Endodermal cell (in vitro differentiated cells): ENCODE data around the gene MLN. TPM values are rescaled to one million over a fixed set of nuclear protein-coding genes. Genes with fewer than 3 reads are reported as not detected.

Experiments
- DNase-seq: peaks from one replicate; pipeline ENCODE4 v3.0.0-alpha.2; 2017
- H3K27ac ChIP-seq: 2 replicates; pipeline ENCODE4 v1.5.1; 2013; ENCODE audit warnings: mild to moderate bottlenecking, low read depth, low read length, moderate library complexity
- H3K27me3 ChIP-seq: 2 replicates; pipeline ENCODE4 v1.6.1; 2013; ENCODE audit warnings: mild to moderate bottlenecking, low read length, moderate library complexity; ENCODE audit not compliant: insufficient read depth, control insufficient read depth, poor library complexity, severe bottlenecking
- H3K36me3 ChIP-seq: 2 replicates; pipeline ENCODE4 v1.7.0; 2013; ENCODE audit warnings: mild to moderate bottlenecking, low read length, moderate library complexity; ENCODE audit not compliant: control insufficient read depth, insufficient read depth
- H3K4me1 ChIP-seq: one replicate; pipeline ENCODE4 v1.7.0; 2013; ENCODE audit warnings: low read length; ENCODE audit not compliant: control insufficient read depth, insufficient read depth
- H3K4me3 ChIP-seq: 2 replicates; pipeline ENCODE4 v1.5.1; 2013; ENCODE audit warnings: mild to moderate bottlenecking, low read length, moderate library complexity
- H3K9ac ChIP-seq: 2 replicates; pipeline ENCODE4 v1.6.1; 2013; ENCODE audit warnings: mild to moderate bottlenecking, low read length, moderate library complexity; ENCODE audit not compliant: poor library complexity, severe bottlenecking; ENCODE audit errors: extremely low read depth
- H3K9me3 ChIP-seq: 2 replicates; pipeline ENCODE4 v1.6.1; 2013; ENCODE audit warnings: mild to moderate bottlenecking, low read length, moderate library complexity; ENCODE audit not compliant: control insufficient read depth
- H3K27ac Mint-ChIP-seq: 2 replicates; pipeline ENCODE4 v1.8.0; 2020; ENCODE audit warnings: mixed read lengths
- H3K27me3 Mint-ChIP-seq: 2 replicates; pipeline ENCODE4 v1.8.0; 2021; ENCODE audit warnings: mild to moderate bottlenecking, mixed read lengths; ENCODE audit not compliant: insufficient read depth
- H3K36me3 Mint-ChIP-seq: 2 replicates; pipeline ENCODE4 v1.8.0; 2020; ENCODE audit warnings: low read depth, mixed read lengths
- H3K4me1 Mint-ChIP-seq: 2 replicates; pipeline ENCODE4 v1.8.0; 2020; ENCODE audit warnings: mixed read lengths
- H3K4me3 Mint-ChIP-seq: 2 replicates; pipeline ENCODE4 v1.8.0; 2020; ENCODE audit warnings: mild to moderate bottlenecking, moderate library complexity, mixed read lengths
- H3K9me3 Mint-ChIP-seq: 2 replicates; pipeline ENCODE4 v1.8.0; 2020; ENCODE audit warnings: mild to moderate bottlenecking, mixed read lengths
- CTCF ChIP-seq: fragments of 200-600 bp; sonication (generic); conservative IDR thresholded peaks from 2 replicates; pipeline ENCODE4 v1.5.0; 2021; ENCODE audit warnings: antibody characterized with exemption, mild to moderate bottlenecking
- WGBS, 2 experiments: methylation state at CpG; one replicate each; pipeline versions ENCODE4 v1.1.5 to v1.1.7; 2013; ENCODE audit warnings: missing lambda C conversion rate in 2 of 2, mixed read lengths in 1 of 2; ENCODE audit not compliant: insufficient coverage in 1 of 2, insufficient read length in 1 of 2; 5-methylcytosine and 5-hydroxymethylcytosine counted together
- total RNA-seq, 2 donors: library from RNA; stranded (reverse); fragmentation: NEBNext Ultra II Directional in 1 of 2; extraction: Animal tissue kit (Norgen Biotek cat#: 25700) in 1 of 2; gene quantifications; 2 replicates in 1 of 2; 3 replicates in 1 of 2; pipeline ENCODE4 v1.2.1, GENCODE V29; 2021

Gene MLN
- total RNA-seq, 2 donors from 2014 or later: not detected

- Histone ChIP-seq H3K9ac (no peak overlapping the region), H3K4me1 (no peaks in the 10 kb centered on the region), H3K4me3 (no peak overlapping the region), H3K9me3 (no peaks in the 10 kb centered on the region), H3K27ac (no peak overlapping the region), H3K36me3 (no peaks in the 10 kb centered on the region), H3K27me3 (no peaks in the 10 kb centered on the region)
- no peaks in the 10 kb centered on the region for H3K36me3 Mint-ChIP-seq
- H3K4me1 Mint-ChIP-seq: peaks cover 10% of the 10 kb centered on the region
- no peak for TF ChIP-seq CTCF
- H3K27me3 Mint-ChIP-seq: no peaks in the 10 kb centered on the region
- no peak overlapping the region for H3K4me3 Mint-ChIP-seq
- DNase-seq: no peak
- no peaks in the 10 kb centered on the region for H3K9me3 Mint-ChIP-seq
- WGBS, 2 experiments: 84 to 100% methylated on average over 3 to 10 of the region's 10 CpGs
- no peak overlapping the region for H3K27ac Mint-ChIP-seq
Measured at GRCh38 chr6:33820243-33820642, 16.4 kb upstream of the MLN start.

GRCh38 chr6:33819021-33819420 is 15.2 kb upstream of the MLN start:
- H3K27me3 Mint-ChIP-seq: no peaks in the 10 kb centered on the region
- no peak overlapping the region for H3K4me3 Mint-ChIP-seq
- H3K9me3 Mint-ChIP-seq: no peaks in the 10 kb centered on the region
- Histone ChIP-seq H3K27ac (no peak overlapping the region), H3K9ac (no peak overlapping the region), H3K36me3 (no peaks in the 10 kb centered on the region), H3K27me3 (no peaks in the 10 kb centered on the region), H3K4me1 (no peaks in the 10 kb centered on the region), H3K9me3 (no peaks in the 10 kb centered on the region), H3K4me3 (no peak overlapping the region)
- peaks cover 10% of the 10 kb centered on the region for H3K4me1 Mint-ChIP-seq
- no peak for DNase-seq
- H3K36me3 Mint-ChIP-seq: no peaks in the 10 kb centered on the region
- 82 to 88% methylated on average over 3 to 4 of the region's 4 CpGs for WGBS, 2 experiments
- no peak overlapping the region for H3K27ac Mint-ChIP-seq
- TF ChIP-seq CTCF: no peak

- H3K27ac ChIP-seq: no peak overlapping the region
- Mint-ChIP-seq H3K9me3 (no peaks in the 10 kb centered on the region), H3K4me1 (peaks cover 13% of the 10 kb centered on the region), H3K36me3 (no peaks in the 10 kb centered on the region), H3K4me3 (no peak overlapping the region), H3K27ac (no peak overlapping the region), H3K27me3 (no peaks in the 10 kb centered on the region)
- TF ChIP-seq CTCF: no peak
- H3K4me1 ChIP-seq: no peaks in the 10 kb centered on the region
- no peaks in the 10 kb centered on the region for H3K36me3 ChIP-seq
- no peak overlapping the region for H3K4me3 ChIP-seq
- no peaks in the 10 kb centered on the region for H3K9me3 ChIP-seq
- WGBS, 2 experiments: 84 to 100% methylated on average over 2 to 3 of the region's 3 CpGs
- H3K9ac ChIP-seq: no peak overlapping the region
- H3K27me3 ChIP-seq: no peaks in the 10 kb centered on the region
- DNase-seq: no peak
Measured at GRCh38 chr6:33818293-33818692, 14.5 kb upstream of the MLN start.
